ENCODE results near the gene ZBTB16.

DNA sequence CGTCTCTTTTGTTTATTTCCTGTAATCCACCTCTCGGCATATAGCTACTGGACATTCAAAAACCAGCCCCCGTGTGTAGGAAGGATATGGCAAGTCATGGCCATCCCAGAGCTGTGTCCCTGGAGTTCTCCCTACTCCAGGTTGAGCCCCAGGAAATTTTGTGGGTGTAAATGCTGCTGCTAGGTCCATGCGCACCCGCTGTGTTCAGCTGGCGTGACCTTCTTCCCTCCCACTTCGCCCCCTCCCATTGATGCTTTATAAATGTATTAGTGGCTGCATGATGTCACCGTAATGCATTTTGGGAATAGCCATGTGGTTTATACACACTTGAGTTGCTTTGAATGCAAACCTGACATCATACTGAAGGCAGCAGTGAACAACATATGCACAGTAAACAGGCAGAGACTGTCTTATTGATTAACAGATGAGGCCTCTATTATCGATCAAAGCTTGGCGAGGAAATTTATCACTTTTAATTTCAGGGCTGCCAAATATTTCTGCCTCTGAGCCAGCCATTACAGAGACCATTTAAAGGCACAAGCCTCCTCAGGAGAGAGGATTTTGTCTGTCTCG, 123.0 kb downstream of the ZBTB16 start:
- TF ChIP-seq, protein P1, sequence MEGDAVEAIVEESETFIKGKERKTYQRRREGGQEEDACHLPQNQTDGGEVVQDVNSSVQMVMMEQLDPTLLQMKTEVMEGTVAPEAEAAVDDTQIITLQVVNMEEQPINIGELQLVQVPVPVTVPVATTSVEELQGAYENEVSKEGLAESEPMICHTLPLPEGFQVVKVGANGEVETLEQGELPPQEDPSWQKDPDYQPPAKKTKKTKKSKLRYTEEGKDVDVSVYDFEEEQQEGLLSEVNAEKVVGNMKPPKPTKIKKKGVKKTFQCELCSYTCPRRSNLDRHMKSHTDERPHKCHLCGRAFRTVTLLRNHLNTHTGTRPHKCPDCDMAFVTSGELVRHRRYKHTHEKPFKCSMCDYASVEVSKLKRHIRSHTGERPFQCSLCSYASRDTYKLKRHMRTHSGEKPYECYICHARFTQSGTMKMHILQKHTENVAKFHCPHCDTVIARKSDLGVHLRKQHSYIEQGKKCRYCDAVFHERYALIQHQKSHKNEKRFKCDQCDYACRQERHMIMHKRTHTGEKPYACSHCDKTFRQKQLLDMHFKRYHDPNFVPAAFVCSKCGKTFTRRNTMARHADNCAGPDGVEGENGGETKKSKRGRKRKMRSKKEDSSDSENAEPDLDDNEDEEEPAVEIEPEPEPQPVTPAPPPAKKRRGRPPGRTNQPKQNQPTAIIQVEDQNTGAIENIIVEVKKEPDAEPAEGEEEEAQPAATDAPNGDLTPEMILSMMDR (IDR thresholded peaks at IDR 0.05), result no peak
- TF ChIP-seq POLR2A (IDR thresholded peaks at IDR 0.05), result no peak

All from adrenal gland (tissue), 5 donors.